ENCODE data around the gene FKBP7. TPM values are rescaled to one million over a fixed set of nuclear protein-coding genes. Genes with fewer than 3 reads are reported as not detected.
A peak's percentile ranks its signal among the peaks of the same experiment; 100 is the strongest.

FKBP7 gene
- total and polyA plus RNA-seq, 8 donors: 1.1 to 5.4 (median 2.5) TPM

GRCh38 chr2:178455947-178456346 is 22.5 kb downstream of the FKBP7 start:
- intact Hi-C loops (cut with DNase I): no loop called here
- no peak for TF ChIP-seq CTCF (IDR thresholded peaks at IDR 0.05)
- Histone ChIP-seq H3K36me3 (no peaks in the 10 kb centered on the region), H3K27me3 (no peaks in the 10 kb centered on the region), H3K27ac (no peak overlapping the region), H3K4me3 (no peak overlapping the region), H3K4me1 (no peaks in the 10 kb centered on the region), H3K9me3 (no peaks in the 10 kb centered on the region)
- DNase-seq (no peak), FAIRE-seq (no peak), ATAC-seq (no peak)
- 86 to 94% methylated on average over 5 of the region's 5 CpGs for WGBS, 2 donors

- intact Hi-C loops (cut with DNase I): no loop called here
- Histone ChIP-seq H3K4me1 (peaks cover 10 to 20% (median 14%) of the 10 kb centered on the region in 3 donors), H3K27ac (no peak overlapping the region), H3K9me3 (no peaks in the 10 kb centered on the region), H3K27me3 (no peaks in the 10 kb centered on the region), H3K4me3 (no peak overlapping the region), H3K36me3 (no peaks in the 10 kb centered on the region)
- FAIRE-seq (no peak), DNase-seq (no peak), ATAC-seq (no peak)
- no peak for TF ChIP-seq CTCF (IDR thresholded peaks at IDR 0.05)
- 47 to 51% methylated on average over 5 of the region's 5 CpGs for WGBS, 2 donors
Observed at GRCh38 chr2:178452870-178453269, 25.5 kb downstream of the FKBP7 start.

- intact Hi-C loops (cut with DNase I): no loop called here
- Histone ChIP-seq H3K9me3 (no peaks in the 10 kb centered on the region), H3K27ac (no peak overlapping the region), H3K27me3 (no peaks in the 10 kb centered on the region), H3K4me3 (no peak overlapping the region), H3K4me1 (peaks cover 10 to 22% (median 14%) of the 10 kb centered on the region in 3 donors), H3K36me3 (no peaks in the 10 kb centered on the region)
- no peak for DNase-seq
- no peak for ATAC-seq
- 96 to 98% methylated on average over 2 of the region's 2 CpGs for WGBS, 2 donors
- no peak for FAIRE-seq
- no peak for TF ChIP-seq CTCF (IDR thresholded peaks at IDR 0.05)
Observed at GRCh38 chr2:178452334-178452733, 26.1 kb downstream of the FKBP7 start.

GRCh38 chr2:178450774-178451525 is 27.4 kb downstream of the FKBP7 start, which contains the start of the genes PJVK and PRKRA:
TSS of gene PJVK (plus strand) at chr2:178451378. CDS start at chr2:178453410, 2,032 bp downstream.
TSS of gene PRKRA (minus strand) at chr2:178451175. CDS start at chr2:178451030, 145 bp downstream.
- FAIRE-seq (peak; percentile 60), DNase-seq (peak; percentile 98 to 99 (median 99)), ATAC-seq (peak; percentile 92 to 98 (median 94))
- WGBS, 2 donors: 0% methylated on average over 52 to 76 of the region's 76 CpGs
- no peak for TF ChIP-seq CTCF (IDR thresholded peaks at IDR 0.05)
- intact Hi-C loops (cut with DNase I): no loop called here
- Histone ChIP-seq H3K9me3 (no peaks in the 10 kb centered on the region), H3K4me3 (peak within 1 kb of the TSS; percentile 47 to 98 (median 86)), H3K27me3 (no peaks in the 10 kb centered on the region), H3K27ac (peak within 1 kb of the TSS; percentile 92 to 99 (median 95)), H3K4me1 (peaks cover 10 to 22% (median 14%) of the 10 kb centered on the region in 3 donors), H3K36me3 (peaks cover 0 to 6% (median 3%) of the 10 kb centered on the region in 3 donors)

GRCh38 chr2:178450524-178450773 is 28.0 kb downstream of the FKBP7 start:
- no peaks in the 10 kb centered on the region for H3K27me3 ChIP-seq
- 1% methylated on average over 15 to 25 of the region's 25 CpGs for WGBS, 2 donors
- ATAC-seq (no peak), DNase-seq (peak in 1 of 6 donors; percentile 79), FAIRE-seq (no peak)
- intact Hi-C loops (cut with DNase I): no loop called here
- H3K4me3 ChIP-seq: peak overlapping the region; percentile 47 to 98 (median 86)
- H3K9me3 ChIP-seq: no peaks in the 10 kb centered on the region
- H3K27ac ChIP-seq: peak overlapping the region; percentile 92 to 99 (median 95)
- H3K4me1 ChIP-seq: peaks cover 10 to 22% (median 14%) of the 10 kb centered on the region in 3 donors
- peaks cover 0 to 10% (median 6%) of the 10 kb centered on the region in 3 donors for H3K36me3 ChIP-seq
- no peak for TF ChIP-seq CTCF (IDR thresholded peaks at IDR 0.05)
